Activated naive CD4-positive, alpha-beta T cell treated with anti-CD3 and anti-CD28 coated beads for 36 hours (primary cell): Measurements from ENCODE around the gene TRIM7. TPM values are rescaled to one million over a fixed set of nuclear protein-coding genes. Genes with fewer than 3 reads are reported as not detected.
"Not testable (repeated sequence)": the region's sequence is repeated elsewhere in the genome, so short reads cannot be mapped to it uniquely, and the experiment has no call there.

Experiments used
- CTCF ChIA-PET: fragments of 350-600 bp; sonication (Branson Sonifier 250); formaldehyde crosslinking; loops from one replicate; lab custom pipeline; 2021; ENCODE audit warnings: antibody characterized with exemption; lab: Charles Lee
- DNase-seq: peaks from one replicate; pipeline ENCODE4 v3.0.0-alpha.2; 2020
- H3K27ac Mint-ChIP-seq: one replicate; pipeline ENCODE4 v1.8.0; 2021; ENCODE audit warnings: mild to moderate bottlenecking, mixed read lengths
- H3K27me3 Mint-ChIP-seq: one replicate; pipeline ENCODE4 v1.8.0; 2021; ENCODE audit warnings: low read depth, mixed read lengths
- H3K36me3 Mint-ChIP-seq: one replicate; pipeline ENCODE4 v1.8.0; 2021; ENCODE audit warnings: low read depth, mixed read lengths
- H3K4me1 Mint-ChIP-seq: one replicate; pipeline ENCODE4 v1.8.0; 2021; ENCODE audit warnings: low read depth, mixed read lengths
- H3K4me3 Mint-ChIP-seq: one replicate; pipeline ENCODE4 v1.8.0; 2021; ENCODE audit warnings: mild to moderate bottlenecking, moderate library complexity, mixed read lengths
- H3K9me3 Mint-ChIP-seq: one replicate; pipeline ENCODE4 v1.8.0; 2021; ENCODE audit warnings: mixed read lengths
- intact Hi-C: fragments of 100-400 bp; cut with micrococcal nuclease; formaldehyde crosslinking; loops from one replicate; pipeline ENCODE4 v1.15.1; 2023
- total RNA-seq, 2 experiments: library from RNA; stranded (reverse); gene quantifications; one replicate each; pipeline ENCODE4 v1.2.3, GENCODE V29; 2021

Gene TRIM7
- total RNA-seq, 2 experiments from 2014 or later: 1.6 to 1.8 TPM

DNA sequence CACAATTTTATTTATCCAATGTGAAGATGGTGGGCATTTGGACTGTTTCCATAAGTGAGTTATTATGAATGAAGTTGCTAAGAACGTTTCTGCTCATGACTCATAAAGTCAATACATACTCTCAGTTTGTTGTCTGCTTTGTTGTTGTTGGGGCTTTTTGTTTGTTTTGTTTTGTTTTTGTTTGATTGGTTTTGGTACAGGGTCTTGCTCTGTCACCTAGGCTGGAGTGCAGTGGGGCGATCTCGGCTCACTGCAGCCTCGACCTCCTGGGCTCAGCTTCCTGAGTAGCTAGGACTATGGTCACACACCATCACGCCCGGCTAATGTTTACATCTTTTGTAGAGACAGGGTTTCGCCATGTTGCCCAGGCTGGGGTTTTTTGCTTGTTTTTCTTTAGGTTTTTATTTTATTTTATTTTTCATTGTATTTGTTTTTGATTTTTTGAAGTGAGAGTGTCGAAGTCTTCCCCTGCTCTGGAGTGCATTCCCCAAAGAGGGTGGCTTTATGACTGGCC lies 18.0 kb downstream of the TRIM7 start:
- H3K27ac Mint-ChIP-seq: peak overlapping the region; percentile 94
- H3K27me3 Mint-ChIP-seq: peaks cover 10% of the 10 kb centered on the region
- peak overlapping the region; percentile 85 for H3K4me3 Mint-ChIP-seq
- DNase-seq: no peak
- H3K36me3 Mint-ChIP-seq: peaks cover 10% of the 10 kb centered on the region
- intact Hi-C loops: loop anchor here (10.0 kb wide), 1 partner anchor 1562 kb away; the partner anchor contains the start of gene HNRNPH1
- CTCF ChIA-PET: interaction anchor here (2.6 kb wide), 1 partner anchor 14 kb away, joined by 12 read pairs; no protein-coding TSS in a partner anchor
- peaks cover 34% of the 10 kb centered on the region for H3K4me1 Mint-ChIP-seq
- H3K9me3 Mint-ChIP-seq: no peaks in the 10 kb centered on the region

DNA sequence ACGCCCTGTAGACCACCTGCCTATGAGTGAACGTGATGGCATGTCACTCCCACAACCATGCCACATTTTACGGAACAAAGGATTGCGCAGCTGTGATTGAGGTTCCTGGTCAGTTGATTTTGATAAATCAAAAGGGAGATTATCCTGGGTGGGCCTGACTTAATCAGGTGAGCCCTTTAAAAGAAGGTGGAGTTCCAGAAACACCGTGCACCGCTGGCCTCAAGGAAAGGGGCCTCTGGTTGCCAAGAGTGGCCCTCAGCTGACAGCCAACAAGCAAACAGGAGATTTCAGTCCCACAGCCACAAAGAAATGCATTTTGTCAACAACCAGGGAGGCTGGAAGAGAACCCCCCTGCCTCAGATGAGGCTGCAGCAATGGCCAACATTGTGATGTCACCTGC lies 19.0 kb downstream of the TRIM7 start:
- H3K9me3 Mint-ChIP-seq: no peaks in the 10 kb centered on the region
- peaks cover 35% of the 10 kb centered on the region for H3K4me1 Mint-ChIP-seq
- CTCF ChIA-PET: interaction anchor here (0.7 to 3.3 kb wide), 2 partner anchors 13 to 21 kb away, joined by 3 to 13 read pairs; no protein-coding TSS in a partner anchor
- H3K4me3 Mint-ChIP-seq: no peak overlapping the region
- no peak overlapping the region for H3K27ac Mint-ChIP-seq
- peaks cover 7% of the 10 kb centered on the region for H3K27me3 Mint-ChIP-seq
- intact Hi-C loops: loop anchor here (10.0 kb wide), 1 partner anchor 1561 kb away; the partner anchor contains the start of gene HNRNPH1
- H3K36me3 Mint-ChIP-seq: peaks cover 7% of the 10 kb centered on the region
- DNase-seq: no peak

DNA sequence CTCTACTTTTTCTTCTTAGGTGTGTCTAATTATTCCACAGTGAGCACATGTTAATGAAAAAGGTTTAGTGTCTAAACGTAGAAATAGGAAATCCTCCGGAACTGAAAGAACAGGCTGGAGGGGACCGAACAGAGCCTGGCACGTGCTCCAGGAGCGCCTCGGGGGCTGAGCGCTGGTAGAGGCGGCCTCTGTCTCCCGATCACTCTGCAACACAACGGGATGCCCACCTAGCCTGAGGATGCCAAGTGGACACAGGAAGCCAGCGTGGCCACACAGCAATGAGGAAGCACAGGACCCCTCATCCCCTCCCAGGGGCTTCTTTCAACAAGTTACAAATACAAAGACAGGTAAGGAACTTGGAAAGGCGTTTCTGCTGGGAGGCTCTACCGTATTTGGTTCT lies 19.4 kb downstream of the TRIM7 start:
- no peak for DNase-seq
- Mint-ChIP-seq H3K4me1 (peaks cover 35% of the 10 kb centered on the region), H3K27me3 (peaks cover 7% of the 10 kb centered on the region), H3K9me3 (no peaks in the 10 kb centered on the region), H3K27ac (no peak overlapping the region), H3K36me3 (peaks cover 7% of the 10 kb centered on the region), H3K4me3 (peak overlapping the region; percentile 12)
- CTCF ChIA-PET: interaction anchor here (0.7 to 3.3 kb wide), 7 partner anchors 9 to 39 kb away, joined by 3 to 13 read pairs (median 6); no protein-coding TSS in a partner anchor
- intact Hi-C loops: loop anchor here (10.0 kb wide), 1 partner anchor 1561 kb away; the partner anchor contains the start of gene HNRNPH1

DNA sequence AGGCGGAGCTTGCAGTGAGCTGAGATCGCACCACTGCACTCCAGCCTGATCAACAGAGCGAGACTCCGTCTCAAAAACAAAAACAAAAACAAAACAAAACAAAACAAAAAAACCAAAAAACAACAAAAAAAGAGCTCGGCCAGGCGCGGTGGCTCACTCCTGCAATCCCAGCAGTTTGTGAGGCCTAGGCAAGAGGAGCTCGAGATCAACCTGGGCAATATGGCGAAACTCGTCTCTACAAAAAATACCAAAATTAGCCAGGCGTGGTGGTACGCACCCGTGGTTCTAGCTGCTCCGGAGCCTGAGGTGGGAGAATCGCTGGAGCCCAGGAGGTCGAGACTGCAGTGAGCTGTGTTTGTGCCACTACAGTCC lies 20.2 kb downstream of the TRIM7 start:
- Mint-ChIP-seq H3K36me3 (peaks cover 7% of the 10 kb centered on the region), H3K9me3 (no peaks in the 10 kb centered on the region), H3K27ac (peak overlapping the region; percentile 96), H3K4me1 (peaks cover 35% of the 10 kb centered on the region), H3K4me3 (peak overlapping the region; percentile 90), H3K27me3 (peaks cover 7% of the 10 kb centered on the region)
- DNase-seq: no peak
- intact Hi-C loops: loop anchor here (1.0 to 10.0 kb wide), 4 partner anchors 26 to 1560 kb away; partner anchors contain the start of genes HNRNPH1 and TRIM41
- CTCF ChIA-PET: interaction anchor here (0.6 to 3.3 kb wide), 13 partner anchors 8 to 147 kb away, joined by 3 to 15 read pairs (median 5); no protein-coding TSS in a partner anchor

DNA sequence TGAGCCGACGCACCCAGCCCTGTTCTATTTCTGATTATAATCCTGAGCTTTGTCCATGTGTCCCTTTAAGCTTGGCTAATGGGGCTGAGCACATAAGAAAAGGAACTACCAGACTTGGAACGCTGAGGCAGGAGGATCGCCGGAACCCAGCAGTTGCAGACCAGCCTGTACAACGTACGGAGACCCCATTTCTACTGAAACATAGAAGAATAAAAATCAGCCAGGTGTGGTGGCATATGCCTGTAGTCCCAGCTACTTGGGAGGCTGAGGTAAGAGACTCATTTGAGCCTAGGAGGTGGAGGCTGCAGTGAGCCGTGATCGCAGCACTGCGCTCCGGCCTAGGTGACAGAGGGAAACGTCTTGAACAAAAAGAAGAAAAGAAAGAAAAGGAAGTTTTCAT lies 22.3 kb downstream of the TRIM7 start:
- H3K27me3 Mint-ChIP-seq: peaks cover 4% of the 10 kb centered on the region
- intact Hi-C loops: loop anchor here (1.0 to 10.0 kb wide), 3 partner anchors 9 to 1558 kb away; partner anchors contain the start of gene HNRNPH1
- H3K9me3 Mint-ChIP-seq: no peaks in the 10 kb centered on the region
- CTCF ChIA-PET: interaction anchor here (0.9 to 3.3 kb wide), 2 partner anchors 9 to 25 kb away, joined by 3 to 13 read pairs; no protein-coding TSS in a partner anchor
- no peaks in the 10 kb centered on the region for H3K36me3 Mint-ChIP-seq
- H3K4me1 Mint-ChIP-seq: peaks cover 20% of the 10 kb centered on the region
- DNase-seq: no peak
- peak overlapping the region; percentile 74 for H3K27ac Mint-ChIP-seq
- peak overlapping the region; percentile 78 for H3K4me3 Mint-ChIP-seq

DNA sequence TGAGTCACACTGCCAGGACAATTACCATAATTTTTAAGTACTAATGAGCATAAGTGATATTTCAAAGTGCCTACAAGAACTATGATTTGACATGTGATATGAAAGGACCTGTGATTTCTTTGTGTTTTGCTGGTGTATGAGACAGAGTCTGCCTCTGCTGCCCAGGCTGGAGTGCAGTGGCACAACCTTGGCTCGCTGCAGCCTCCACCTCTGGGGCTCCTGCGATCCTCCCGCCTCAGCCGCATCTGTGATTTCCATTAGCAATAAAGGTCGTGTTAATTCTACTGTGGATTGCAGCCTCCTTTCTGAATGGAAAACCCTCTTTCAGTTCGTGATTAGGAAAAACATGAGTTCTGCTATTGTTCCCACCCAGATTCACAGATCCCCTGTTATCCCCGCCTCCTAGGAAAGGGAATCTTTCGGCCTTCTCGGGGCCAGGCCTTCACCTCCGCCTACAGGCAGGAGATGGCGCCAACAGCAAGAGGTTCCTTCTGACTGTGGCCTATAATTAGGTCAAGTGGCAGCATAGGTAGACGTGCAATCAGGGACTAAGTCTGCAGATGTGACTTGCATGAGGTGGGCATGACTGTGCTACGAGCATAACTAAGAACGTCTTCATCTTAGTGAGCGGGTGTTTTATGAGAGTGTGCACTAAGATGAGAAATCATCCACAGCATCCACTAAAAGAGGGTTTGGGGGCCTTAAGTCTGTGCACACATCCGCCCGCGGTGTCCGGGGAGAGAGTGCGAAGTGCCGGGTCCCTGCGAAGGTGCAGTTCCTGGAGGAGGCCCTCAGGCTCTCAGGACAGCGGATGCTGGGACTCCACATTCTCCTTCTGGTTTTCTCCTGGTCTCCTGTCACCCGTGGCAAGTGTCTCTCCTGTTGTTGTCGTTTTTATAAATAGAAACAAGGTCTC lies 23.1 kb downstream of the TRIM7 start:
- Mint-ChIP-seq H3K36me3 (no peaks in the 10 kb centered on the region), H3K27ac (no peak overlapping the region), H3K27me3 (peaks cover 4% of the 10 kb centered on the region), H3K4me1 (peaks cover 19% of the 10 kb centered on the region), H3K4me3 (peak overlapping the region; percentile 20), H3K9me3 (no peaks in the 10 kb centered on the region)
- intact Hi-C loops: loop anchor here (1.0 to 10.0 kb wide), 3 partner anchors 9 to 1557 kb away; partner anchors contain the start of gene HNRNPH1
- CTCF ChIA-PET: interaction anchor here (0.7 to 1.8 kb wide), 4 partner anchors 9 to 23 kb away, joined by 3 to 4 read pairs (median 4); no protein-coding TSS in a partner anchor
- DNase-seq: peak; percentile 82

DNA sequence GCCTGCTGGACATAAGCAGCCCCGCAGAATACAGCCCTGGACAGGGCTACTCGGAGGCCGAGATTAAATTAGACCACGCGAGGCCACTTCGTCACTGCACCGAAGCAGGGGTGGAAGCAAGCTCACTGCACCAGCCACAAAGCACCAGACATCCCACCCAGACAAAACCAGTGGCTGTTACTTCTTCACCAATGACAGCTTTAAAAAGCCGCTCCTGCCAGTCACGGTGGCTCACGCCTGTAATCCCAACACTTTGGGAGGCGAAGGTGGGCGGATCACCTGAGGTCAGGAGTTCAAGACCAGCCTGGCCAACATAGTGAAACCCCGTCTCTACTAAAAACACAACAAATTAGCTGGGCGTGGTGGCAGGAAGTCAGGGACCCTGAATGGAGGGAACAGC lies 27.4 kb downstream of the TRIM7 start:
- DNase-seq, H3K36me3 Mint-ChIP-seq, CTCF ChIA-PET, H3K27ac Mint-ChIP-seq, H3K4me3 Mint-ChIP-seq, intact Hi-C loops, H3K9me3 Mint-ChIP-seq: not testable (repeated sequence)
- Mint-ChIP-seq H3K27me3 (peaks cover 21% of the 10 kb centered on the region), H3K4me1 (peaks cover 17% of the 10 kb centered on the region)

DNA sequence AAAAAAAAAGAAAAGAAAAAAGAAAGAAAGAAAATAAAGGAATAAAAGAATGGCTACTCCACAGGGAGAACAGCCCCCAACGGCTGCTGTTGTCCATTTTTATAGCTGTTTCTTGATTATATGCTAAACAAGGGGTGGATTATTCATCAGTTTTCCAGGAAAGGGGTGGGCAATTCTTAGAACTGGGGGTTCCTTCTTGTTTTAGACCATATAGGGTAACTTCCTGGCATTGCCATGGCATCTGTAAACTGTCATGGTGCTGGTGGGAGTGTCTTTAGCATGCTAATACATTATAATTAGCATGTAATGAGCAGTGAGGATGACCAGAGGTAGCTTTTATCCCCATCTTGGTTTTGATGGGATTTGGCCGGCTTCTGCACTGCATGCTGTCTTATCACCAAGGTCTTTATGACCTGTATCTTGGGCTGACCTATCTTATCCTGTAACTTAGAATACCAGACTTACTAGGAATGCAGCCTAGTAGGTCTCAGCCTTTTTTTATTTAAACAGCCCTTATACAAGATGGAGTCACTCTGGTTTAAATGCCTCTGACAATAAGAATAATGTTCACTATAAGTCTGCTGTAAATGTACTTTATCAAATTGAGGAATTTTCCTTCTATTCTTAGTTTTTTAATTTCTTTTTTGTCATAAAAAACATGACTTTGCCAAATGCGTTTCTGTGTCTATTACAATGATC lies 28.6 kb downstream of the TRIM7 start:
- Mint-ChIP-seq H3K36me3 (no peaks in the 10 kb centered on the region), H3K4me3 (no peak overlapping the region), H3K27ac (no peak overlapping the region), H3K27me3 (peaks cover 26% of the 10 kb centered on the region), H3K4me1 (peaks cover 17% of the 10 kb centered on the region), H3K9me3 (no peaks in the 10 kb centered on the region)
- CTCF ChIA-PET: interaction anchor here (0.6 to 1.5 kb wide), 2 partner anchors 9 to 378 kb away, joined by 4 to 7 read pairs; no protein-coding TSS in a partner anchor
- DNase-seq: no peak
- intact Hi-C loops: no loop called here

DNA sequence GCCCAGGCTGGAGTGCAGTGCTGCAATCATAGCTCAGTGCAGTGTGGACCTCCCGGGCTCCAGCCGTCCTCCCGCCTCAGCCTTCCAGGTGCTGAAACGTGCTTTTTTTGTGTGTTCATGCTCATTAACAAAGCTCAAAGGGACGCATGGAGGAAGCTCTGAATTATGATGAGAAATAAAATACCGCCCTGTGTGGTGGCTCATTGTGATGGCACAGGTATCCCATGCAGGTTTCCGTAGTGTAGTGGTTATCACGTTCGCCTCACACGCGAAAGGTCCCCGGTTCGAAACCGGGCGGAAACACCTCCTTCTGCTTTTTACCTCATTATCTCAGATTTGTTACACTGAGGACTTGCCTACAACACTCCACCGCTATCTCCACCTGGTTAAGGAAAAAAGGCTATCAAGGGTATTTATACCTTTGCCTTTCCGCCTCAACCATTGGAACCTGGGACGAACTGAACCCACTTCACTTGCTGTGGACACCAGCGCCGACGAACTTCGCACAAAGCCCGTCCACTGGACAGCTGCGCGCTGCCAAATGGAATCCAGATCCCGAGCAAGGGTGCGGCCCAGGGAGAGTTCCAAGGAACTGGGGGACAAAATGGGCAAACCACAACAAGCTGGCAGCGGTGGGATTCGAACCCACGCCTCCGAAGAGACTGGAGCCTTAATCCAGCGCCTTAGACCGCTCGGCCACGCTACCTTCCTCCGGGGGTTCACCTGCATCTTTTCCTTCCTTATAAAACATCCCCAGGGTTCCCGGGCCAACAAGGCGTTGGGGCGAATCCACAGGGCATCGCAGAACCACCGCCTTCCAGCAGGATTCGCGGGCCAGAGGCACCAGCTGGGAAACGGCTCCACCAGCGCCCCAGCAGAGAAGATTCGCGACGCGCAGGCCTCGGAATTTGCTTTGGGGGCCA lies 31.3 kb downstream of the TRIM7 start:
- Mint-ChIP-seq H3K27me3 (peaks cover 51% of the 10 kb centered on the region), H3K4me1 (peaks cover 41% of the 10 kb centered on the region), H3K27ac (peak overlapping the region; percentile 81), H3K4me3 (peak overlapping the region; percentile 89), H3K36me3 (no peaks in the 10 kb centered on the region), H3K9me3 (no peaks in the 10 kb centered on the region)
- CTCF ChIA-PET: interaction anchor here (0.6 to 2.2 kb wide), 6 partner anchors 9 to 17 kb away, joined by 3 to 15 read pairs (median 4); no protein-coding TSS in a partner anchor
- peak; percentile 91 for DNase-seq
- intact Hi-C loops: loop anchor here (1.0 to 5.0 kb wide), 4 partner anchors 9 to 371 kb away; partner anchors contain the start of gene MGAT1

DNA sequence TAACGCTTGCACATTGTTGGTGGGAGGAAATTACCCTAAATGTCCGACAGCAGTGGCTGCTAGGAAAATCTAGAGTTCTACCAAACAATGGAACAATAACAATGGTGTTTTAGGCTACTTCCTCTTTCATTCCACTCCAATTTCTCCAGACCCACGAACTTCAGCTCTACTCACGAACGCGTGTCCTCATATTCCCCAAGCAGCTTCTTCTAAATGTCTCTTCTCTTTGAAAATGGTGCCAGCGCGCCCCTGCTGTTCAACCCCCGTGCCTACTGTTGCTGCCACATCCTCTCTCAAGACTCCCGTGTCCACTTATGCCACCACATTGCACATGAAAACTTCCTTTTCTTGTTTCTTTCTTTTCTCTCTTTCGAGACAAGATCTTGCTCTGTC lies 32.0 kb downstream of the TRIM7 start:
- H3K36me3 Mint-ChIP-seq: no peaks in the 10 kb centered on the region
- peak overlapping the region; percentile 81 for H3K27ac Mint-ChIP-seq
- H3K27me3 Mint-ChIP-seq: peaks cover 53% of the 10 kb centered on the region
- DNase-seq: no peak
- H3K4me3 Mint-ChIP-seq: peak overlapping the region; percentile 89
- H3K9me3 Mint-ChIP-seq: no peaks in the 10 kb centered on the region
- CTCF ChIA-PET: interaction anchor here (0.6 to 2.2 kb wide), 7 partner anchors 9 to 34 kb away, joined by 3 to 15 read pairs (median 3); no protein-coding TSS in a partner anchor
- peaks cover 46% of the 10 kb centered on the region for H3K4me1 Mint-ChIP-seq
- intact Hi-C loops: loop anchor here (1.0 to 5.0 kb wide), 3 partner anchors 9 to 371 kb away; partner anchors contain the start of gene MGAT1
